Astrocyte of the cerebellum (primary cell): ENCODE results near the gene MMP25.

Experiments
- DNase-seq: peaks from one replicate; pipeline ENCODE4 v3.0.0-alpha.2; 2011; ENCODE audit warnings: low read depth
- H3K4me3 ChIP-seq: 2 replicates; pipeline ENCODE4 v1.5.1; 2011; ENCODE audit warnings: mild to moderate bottlenecking, low read depth, low read length, moderate library complexity
- CTCF ChIP-seq: IDR thresholded peaks from 2 replicates; pipeline ENCODE4 v1.5.1; 2012; ENCODE audit warnings: low read length, low read depth, moderate library complexity, mild to moderate bottlenecking; ENCODE audit errors: missing control alignments
- in situ Hi-C: cut with HindIII; loops from 2 replicates; pipeline ENCODE4 v1.10.0; 2017; ENCODE audit warnings: low sequenced_read_pairs

MMP25 gene

GRCh38 chr16:3026609-3027488 lies 19.5 kb upstream of the MMP25 start:
- no peak for DNase-seq
- no peak for TF ChIP-seq CTCF
- in situ Hi-C loops: no loop called here
- no peak overlapping the region for H3K4me3 ChIP-seq

DNA sequence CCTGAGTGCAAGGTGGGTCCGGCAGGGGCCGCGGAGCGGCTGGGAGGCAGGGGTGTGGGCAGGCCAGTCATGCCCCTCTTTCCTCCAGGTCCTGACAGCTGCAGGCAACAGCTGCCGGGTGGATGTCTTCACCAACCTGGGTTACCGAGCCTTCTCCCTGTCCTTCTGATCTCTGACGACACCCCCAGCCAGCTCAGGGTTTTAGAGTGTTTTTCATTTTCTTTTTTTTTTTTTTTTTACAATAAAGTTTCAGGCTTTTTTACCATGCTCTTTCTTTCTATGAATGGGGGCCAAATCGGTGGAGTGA lies 18.9 kb upstream of the MMP25 start:
- in situ Hi-C loops: no loop called here
- TF ChIP-seq CTCF: no peak
- no peak overlapping the region for H3K4me3 ChIP-seq
- no peak for DNase-seq

DNA sequence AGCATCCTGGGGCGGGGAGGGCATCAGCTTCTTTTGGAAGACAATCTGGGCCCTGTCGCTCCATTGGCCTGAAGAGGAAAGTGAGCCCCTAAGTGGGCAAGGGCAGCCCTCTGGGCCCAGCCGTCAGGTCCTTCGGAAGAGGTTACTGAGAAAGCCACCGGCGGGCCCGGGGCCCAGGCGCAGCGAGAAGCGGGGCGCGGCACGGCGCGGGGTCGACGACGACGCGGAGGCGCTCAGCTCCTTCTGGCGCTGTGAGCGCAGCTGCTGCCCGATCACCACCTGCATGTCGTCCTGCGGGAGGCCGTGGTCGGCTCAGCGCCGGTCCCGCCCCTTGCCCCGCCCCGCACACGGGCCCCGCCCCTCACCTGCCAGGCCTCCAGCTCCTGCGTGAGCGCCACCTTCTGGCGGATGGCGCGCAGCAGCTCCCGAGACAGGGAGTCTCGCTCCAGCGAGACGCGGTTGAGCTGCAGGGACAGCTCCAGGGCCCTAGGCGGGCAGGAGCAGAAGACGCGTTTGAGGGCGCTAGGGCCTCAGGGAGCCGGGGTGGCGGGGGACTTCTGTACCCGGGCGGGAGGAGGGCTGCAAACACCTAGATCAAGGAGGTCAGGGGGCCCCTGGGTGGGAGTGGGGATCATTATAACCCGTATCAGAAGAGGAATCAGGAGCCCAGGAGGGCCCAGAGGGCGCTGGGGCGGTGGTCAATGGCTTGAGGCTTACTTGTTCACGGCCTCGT lies 18.2 kb upstream of the MMP25 start:
- DNase-seq: peak; percentile 35
- no peak overlapping the region for H3K4me3 ChIP-seq
- in situ Hi-C loops: no loop called here
- peak; percentile 74 for TF ChIP-seq CTCF

DNA sequence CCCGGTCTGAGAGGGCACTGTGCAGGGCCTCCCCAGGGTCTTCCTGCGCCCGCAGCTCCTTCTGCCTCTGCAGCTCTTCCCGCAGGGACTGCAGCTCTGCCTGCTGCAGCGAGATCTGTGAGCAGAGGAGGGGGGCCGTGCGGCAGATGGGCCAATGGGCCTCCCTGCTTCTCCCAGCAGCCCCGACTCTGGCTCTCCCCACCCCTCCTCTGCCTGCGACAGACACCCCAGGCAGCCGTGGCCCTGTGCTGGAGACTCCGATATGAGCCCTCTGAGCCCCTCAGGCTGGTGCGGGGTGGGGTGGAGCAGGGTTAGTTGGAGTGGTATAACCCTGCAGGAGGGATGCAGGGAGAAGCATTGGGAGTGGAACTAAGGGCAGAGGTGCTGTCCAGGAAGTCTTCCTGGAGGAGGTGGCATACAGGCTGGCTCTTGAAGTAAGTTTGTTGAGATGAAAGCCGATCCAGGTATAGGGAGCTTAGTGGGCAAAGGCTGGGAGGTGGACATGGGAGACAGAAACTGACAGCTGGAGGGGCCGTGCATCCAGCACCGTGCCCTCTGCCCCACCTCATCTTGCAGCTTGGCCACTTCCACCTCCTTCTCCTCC lies 17.5 kb upstream of the MMP25 start:
- DNase-seq: no peak
- H3K4me3 ChIP-seq: no peak overlapping the region
- TF ChIP-seq CTCF: no peak
- in situ Hi-C loops: no loop called here

DNA sequence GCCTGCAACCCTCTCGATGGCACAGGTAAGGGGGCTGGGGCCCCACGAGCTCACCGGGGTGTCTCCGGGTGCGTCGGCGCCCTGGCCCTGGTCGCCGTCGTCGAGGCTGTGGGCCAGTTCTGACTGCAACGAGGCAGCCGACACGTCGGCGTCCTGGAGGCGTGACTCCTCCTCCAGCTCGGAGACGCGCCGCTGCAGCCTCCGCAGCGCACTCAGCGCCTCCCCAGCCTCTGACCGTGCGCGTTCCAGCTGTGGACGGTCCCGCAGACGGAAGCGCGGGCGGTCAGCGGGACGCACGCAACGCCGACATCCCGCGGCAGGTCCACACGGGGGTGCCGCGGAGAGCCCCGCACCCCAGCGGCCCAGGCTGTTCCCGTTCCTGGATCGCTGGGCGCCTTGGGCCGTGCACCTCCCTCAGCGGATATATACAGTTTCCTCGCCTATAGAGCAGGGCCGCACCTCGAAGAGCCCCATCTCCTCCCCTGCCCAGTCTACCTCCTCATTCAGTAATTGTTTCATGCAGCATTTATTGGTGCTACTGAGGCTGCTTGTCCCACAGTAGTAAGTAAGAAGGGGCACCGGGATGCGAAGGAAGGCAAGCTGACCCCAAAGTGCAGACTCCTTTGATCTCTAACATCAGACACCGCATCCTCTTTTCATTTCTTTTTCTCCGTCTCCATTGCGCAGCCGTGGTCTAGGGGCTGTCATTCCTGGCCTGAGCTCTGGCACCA lies 16.7 kb upstream of the MMP25 start:
- H3K4me3 ChIP-seq: no peak overlapping the region
- TF ChIP-seq CTCF: no peak
- no peak for DNase-seq
- in situ Hi-C loops: no loop called here
